Ectodermal cell (in vitro differentiated cells): Measurements from ENCODE around the gene FRAT1.
"Not testable (repeated sequence)": the region's sequence is repeated elsewhere in the genome, so short reads cannot be mapped to it uniquely, and the experiment has no call there.

Experiments
- H3K27ac ChIP-seq: 2 replicates; pipeline ENCODE4 v1.7.0; 2013; ENCODE audit warnings: mild to moderate bottlenecking, low read depth, low read length; ENCODE audit not compliant: insufficient read depth, poor library complexity, severe bottlenecking
- H3K27me3 ChIP-seq: 2 replicates; pipeline ENCODE4 v1.7.0; 2013; ENCODE audit warnings: mild to moderate bottlenecking, low read length; ENCODE audit not compliant: insufficient read depth, control insufficient read depth, poor library complexity, severe bottlenecking
- H3K36me3 ChIP-seq: one replicate; pipeline ENCODE4 v1.7.0; 2013; ENCODE audit warnings: low read length; ENCODE audit not compliant: control insufficient read depth, insufficient read depth
- H3K4me1 ChIP-seq: one replicate; pipeline ENCODE4 v1.7.0; 2013; ENCODE audit warnings: low read length; ENCODE audit not compliant: control insufficient read depth, insufficient read depth
- H3K4me3 ChIP-seq: 2 replicates; pipeline ENCODE4 v1.7.0; 2013; ENCODE audit warnings: low read depth, low read length, control low read depth; ENCODE audit not compliant: insufficient read depth
- H3K9me3 ChIP-seq: 2 replicates; pipeline ENCODE4 v1.7.0; 2013; ENCODE audit warnings: mild to moderate bottlenecking, low read length, moderate library complexity; ENCODE audit not compliant: control insufficient read depth
- WGBS, 2 experiments: methylation state at CpG; one replicate each; pipeline ENCODE4 v1.1.7; 2013; ENCODE audit warnings: missing lambda C conversion rate in 2 of 2; 5-methylcytosine and 5-hydroxymethylcytosine counted together

Gene FRAT1

DNA sequence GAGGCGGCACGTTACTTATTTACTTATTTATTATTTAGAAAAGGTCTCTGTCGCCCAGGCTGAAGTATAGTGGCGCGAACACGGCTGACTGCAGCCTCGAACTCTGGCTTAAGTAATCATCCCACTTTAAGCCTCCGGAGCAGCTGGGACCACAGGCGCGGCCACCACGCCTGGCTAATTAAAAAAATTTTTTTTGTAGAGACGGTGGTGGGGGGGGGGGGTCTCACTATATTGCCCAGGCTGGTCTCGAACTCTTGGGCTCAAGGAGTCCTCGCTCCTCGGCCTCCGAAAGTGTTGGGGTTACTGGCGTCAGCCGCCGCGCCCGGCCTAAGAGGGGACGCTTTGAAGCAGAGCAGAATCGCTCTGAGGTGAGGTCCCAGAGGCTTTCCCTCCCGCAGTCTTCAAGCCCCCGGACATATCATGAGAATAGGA is 16.1 kb downstream of the FRAT1 start:
- H3K27ac ChIP-seq, result peak overlapping the region; percentile 94
- peak overlapping the region; percentile 72 for H3K4me3 ChIP-seq
- no peaks in the 10 kb centered on the region for H3K36me3 ChIP-seq
- H3K4me1 ChIP-seq, result peaks cover 20% of the 10 kb centered on the region
- H3K9me3 ChIP-seq, result no peaks in the 10 kb centered on the region
- 37 to 40% methylated on average over 23 to 24 of the region's 25 CpGs for WGBS, 2 experiments
- H3K27me3 ChIP-seq, result peaks cover 51% of the 10 kb centered on the region

DNA sequence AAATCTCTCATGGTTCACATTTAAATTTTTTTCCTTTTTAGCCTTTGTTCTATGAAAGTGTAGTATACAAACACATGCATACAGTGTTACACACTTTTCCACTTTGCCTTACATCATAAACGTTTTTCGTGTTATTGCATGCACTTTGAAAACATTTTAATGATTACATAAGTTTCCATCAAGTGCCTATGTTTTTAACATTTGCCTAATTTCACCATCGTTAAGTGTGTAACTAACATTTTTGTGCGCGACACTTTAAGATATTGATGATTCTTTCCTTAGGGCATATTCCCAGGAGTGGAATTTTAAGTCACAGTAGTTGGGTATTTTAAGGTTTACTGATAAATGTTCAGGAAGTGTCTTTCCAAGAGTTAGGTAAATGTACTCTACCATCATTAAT is 16.9 kb downstream of the FRAT1 start:
- WGBS, 2 experiments, result 82 to 84% methylated on average over 5 of the region's 5 CpGs

DNA sequence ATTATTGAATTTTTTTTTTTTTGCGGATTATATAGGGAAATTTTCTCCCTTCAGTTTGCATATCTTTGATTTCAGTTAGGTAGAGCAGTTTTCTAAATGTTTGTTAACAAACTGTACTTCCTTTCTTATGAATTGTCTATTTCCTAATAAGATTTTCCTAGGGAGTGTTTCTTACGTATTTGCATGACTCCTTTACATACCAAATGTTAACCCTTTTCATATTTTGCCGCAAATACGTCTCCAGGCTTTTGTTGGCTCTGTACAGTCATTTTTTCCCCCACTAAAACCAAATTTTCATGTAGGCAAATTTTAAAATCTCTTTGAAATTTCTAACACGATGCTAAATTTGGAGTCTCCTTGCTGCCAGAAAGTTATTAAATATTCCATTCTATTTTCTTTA is 17.4 kb downstream of the FRAT1 start:
- no peak overlapping the region for H3K4me3 ChIP-seq
- 29 to 46% methylated on average over 3 to 4 of the region's 5 CpGs for WGBS, 2 experiments
- H3K9me3 ChIP-seq, result no peaks in the 10 kb centered on the region
- no peaks in the 10 kb centered on the region for H3K36me3 ChIP-seq
- peak overlapping the region; percentile 47 for H3K27ac ChIP-seq
- H3K27me3 ChIP-seq, result peaks cover 51% of the 10 kb centered on the region
- peaks cover 20% of the 10 kb centered on the region for H3K4me1 ChIP-seq

More for the DNA sequence above, 16.9 kb downstream of the FRAT1 start:
- H3K9me3 ChIP-seq, result no peaks in the 10 kb centered on the region
- H3K36me3 ChIP-seq, result no peaks in the 10 kb centered on the region
- H3K4me1 ChIP-seq, result peaks cover 20% of the 10 kb centered on the region
- no peak overlapping the region for H3K4me3 ChIP-seq
- no peak overlapping the region for H3K27ac ChIP-seq
- H3K27me3 ChIP-seq, result peaks cover 51% of the 10 kb centered on the region

DNA sequence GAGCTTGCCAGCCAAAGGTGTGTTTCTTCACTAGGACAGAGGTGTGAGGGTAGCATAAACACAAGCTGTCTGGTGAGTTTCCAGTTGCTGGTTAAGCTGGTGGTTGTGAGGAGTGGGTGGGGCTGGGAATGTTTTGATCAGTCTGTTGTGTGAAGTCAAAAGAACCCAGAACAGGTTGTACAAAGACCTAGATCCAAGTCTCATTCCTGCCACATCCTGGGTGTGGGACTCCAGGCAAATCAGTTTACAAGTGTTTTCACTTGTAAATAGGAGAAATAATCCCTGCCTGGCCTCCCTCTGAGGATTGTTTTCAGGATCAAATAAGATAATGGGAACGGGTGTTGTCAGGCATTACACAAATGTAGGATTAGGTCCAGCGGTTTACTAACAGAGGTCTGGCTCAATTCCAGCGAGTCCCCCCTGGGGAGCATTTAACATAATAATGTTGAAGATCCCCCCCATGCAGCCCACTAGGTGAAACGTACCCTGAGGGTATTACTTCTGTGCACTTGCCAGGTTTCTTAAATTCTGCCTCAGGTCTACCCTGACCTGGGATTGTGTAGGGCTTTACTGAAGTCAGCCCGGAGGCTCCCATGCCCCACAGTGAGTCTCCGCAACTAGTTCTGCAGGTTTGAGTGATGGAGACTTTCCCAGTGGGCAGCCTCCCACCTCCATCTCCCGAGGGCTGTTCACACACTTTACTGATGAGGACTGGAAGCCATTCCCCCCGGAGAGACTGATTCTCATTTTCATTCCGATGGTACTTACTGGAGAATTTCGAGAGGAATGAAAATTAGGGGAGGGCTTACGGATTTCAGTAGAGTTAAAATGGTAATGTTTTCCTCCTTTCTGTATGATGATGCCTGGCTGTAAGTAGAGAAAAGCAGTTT is 18.1 kb downstream of the FRAT1 start:
- Histone ChIP-seq H3K36me3 (no peaks in the 10 kb centered on the region), H3K27me3 (peaks cover 49% of the 10 kb centered on the region), H3K4me1 (peaks cover 20% of the 10 kb centered on the region), H3K27ac (peak overlapping the region; percentile 47), H3K9me3 (no peaks in the 10 kb centered on the region), H3K4me3 (no peak overlapping the region)
- WGBS, 2 experiments, result 1% methylated on average over 11 of the region's 11 CpGs

DNA sequence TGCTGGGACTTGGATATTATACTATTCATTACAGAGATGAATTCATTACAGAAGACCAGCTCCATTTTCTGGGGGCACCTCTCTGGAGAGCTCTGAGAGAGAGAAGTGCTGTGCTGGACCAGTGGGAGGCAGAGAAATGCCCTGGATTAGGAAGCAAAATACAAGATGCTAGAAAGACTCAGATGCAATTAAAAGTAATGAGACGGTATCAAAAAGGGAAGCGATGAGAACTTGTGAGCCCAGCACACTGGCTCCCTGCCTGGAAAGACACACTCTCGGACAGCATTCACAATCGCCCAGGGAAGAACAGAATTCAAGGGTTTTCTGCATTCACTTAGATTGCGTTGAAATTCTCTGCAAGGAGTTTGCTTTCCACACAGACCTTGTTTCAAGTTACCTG is 19.0 kb downstream of the FRAT1 start:
- peaks cover 20% of the 10 kb centered on the region for H3K4me1 ChIP-seq
- no peaks in the 10 kb centered on the region for H3K36me3 ChIP-seq
- H3K27ac ChIP-seq, result no peak overlapping the region
- H3K27me3 ChIP-seq, result peaks cover 40% of the 10 kb centered on the region
- no peak overlapping the region for H3K4me3 ChIP-seq
- H3K9me3 ChIP-seq, result no peaks in the 10 kb centered on the region
- 46 to 48% methylated on average over 5 of the region's 5 CpGs for WGBS, 2 experiments

DNA sequence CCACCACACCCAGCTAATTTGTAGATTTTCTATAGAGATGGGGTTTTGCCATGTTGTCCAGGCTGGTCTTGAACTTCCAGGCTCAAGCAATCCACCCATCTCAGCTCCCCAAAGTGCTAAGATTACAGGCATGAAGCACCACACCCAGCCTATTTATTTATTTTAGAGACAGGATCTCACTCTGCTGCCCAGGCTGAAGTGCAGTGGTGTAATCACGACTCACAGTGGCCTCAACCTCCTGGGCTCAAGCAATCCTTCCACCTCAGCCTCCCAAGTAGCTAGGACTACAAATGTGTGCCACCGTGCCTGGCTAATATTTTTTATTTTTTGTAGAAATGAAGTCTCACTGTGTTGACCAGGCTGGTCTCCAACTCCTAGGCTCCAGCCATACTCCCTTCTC is 22.3 kb downstream of the FRAT1 start:
- H3K4me1 ChIP-seq, result peaks cover 19% of the 10 kb centered on the region
- H3K9me3 ChIP-seq, result no peaks in the 10 kb centered on the region
- H3K4me3 ChIP-seq, result no peak overlapping the region
- no peak overlapping the region for H3K27ac ChIP-seq
- no peaks in the 10 kb centered on the region for H3K36me3 ChIP-seq
- WGBS, 2 experiments, result 91 to 95% methylated on average over 2 of the region's 2 CpGs
- peaks cover 17% of the 10 kb centered on the region for H3K27me3 ChIP-seq

DNA sequence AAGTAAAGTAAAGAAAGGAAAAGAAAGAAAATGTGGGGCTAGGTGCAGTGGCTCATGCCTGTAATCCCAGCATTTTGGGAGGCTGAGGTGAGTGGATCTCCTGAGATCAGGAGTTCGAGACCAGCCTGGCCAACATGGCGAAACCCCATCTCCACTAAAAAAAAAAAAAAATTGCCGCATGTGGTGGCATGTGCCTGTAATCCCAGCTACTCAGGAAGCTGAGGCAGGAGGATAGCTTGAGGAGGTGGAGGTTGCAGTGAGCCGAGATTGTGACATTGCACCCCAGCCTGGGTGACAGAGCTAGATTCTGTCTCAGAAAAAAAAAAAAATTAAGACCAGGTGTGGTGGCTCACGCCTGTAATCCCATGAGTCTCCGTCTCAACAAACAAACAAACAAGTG is 24.6 kb downstream of the FRAT1 start:
- H3K27ac ChIP-seq, H3K36me3 ChIP-seq: not testable (repeated sequence)
- 90 to 95% methylated on average over 6 of the region's 6 CpGs for WGBS, 2 experiments

DNA sequence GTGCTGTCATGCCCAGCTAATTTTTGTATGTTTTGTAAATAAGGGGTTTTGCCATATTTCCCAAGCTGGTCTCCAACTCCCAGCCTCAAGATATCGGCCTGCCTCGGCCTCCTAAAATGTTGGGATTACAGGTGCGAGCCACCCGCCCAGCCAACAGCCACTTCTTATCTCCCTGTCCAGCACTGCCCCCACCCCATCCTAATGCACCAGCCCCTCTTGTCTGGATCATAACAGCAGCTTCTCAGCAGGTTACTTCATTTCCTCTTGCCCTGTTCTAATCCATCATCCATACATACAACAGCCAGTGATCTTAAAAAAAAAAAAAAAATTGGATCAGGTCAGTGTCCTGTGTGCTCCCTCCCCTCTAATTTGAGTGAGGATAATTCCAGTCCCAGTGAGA is 28.2 kb downstream of the FRAT1 start:
- Histone ChIP-seq H3K27me3 (no peaks in the 10 kb centered on the region), H3K4me1 (no peaks in the 10 kb centered on the region), H3K4me3 (no peak overlapping the region), H3K36me3 (no peaks in the 10 kb centered on the region), H3K9me3 (no peaks in the 10 kb centered on the region), H3K27ac (no peak overlapping the region)
- 92 to 94% methylated on average over 4 of the region's 4 CpGs for WGBS, 2 experiments

More for the DNA sequence above, 24.6 kb downstream of the FRAT1 start:
- not testable (repeated sequence) for H3K9me3 ChIP-seq, H3K4me1 ChIP-seq, H3K27me3 ChIP-seq, H3K4me3 ChIP-seq

DNA sequence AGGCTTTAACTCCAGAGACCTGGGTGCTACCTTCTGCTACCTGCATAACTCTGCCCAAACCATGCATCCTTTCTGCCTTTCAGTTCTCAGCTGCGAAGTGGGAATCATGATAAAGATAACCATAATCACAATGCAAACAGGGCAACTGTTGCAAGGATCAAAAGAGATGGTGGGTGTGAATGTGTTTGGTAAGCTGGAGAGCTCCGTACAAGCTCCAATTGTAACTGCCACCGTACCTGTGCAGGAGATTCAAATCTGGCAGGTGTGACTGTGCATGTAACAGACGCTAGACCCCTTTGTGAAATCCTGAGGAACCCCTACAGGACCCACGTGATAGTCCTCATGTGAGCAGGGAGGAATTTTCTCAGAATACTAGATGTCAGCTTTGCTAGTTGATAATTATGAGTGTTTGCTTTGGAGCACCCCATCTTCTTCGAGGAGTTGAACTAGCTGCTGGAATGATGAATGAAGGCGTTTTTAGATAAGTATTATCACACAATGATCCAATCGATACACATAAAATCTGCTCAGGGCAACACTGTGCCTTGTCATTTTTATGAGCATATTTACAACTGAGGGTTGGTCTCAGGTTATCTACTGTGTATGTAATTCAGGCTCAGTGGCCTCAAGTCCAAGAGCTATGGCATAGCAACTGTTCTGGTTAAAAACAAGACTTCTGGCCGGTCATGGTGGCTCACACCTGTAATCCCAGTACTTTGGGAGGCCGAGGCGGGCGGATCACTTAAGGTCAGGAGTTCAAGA is 30.9 kb downstream of the FRAT1 start:
- no peaks in the 10 kb centered on the region for H3K9me3 ChIP-seq
- H3K4me3 ChIP-seq, result no peak overlapping the region
- no peaks in the 10 kb centered on the region for H3K36me3 ChIP-seq
- H3K27me3 ChIP-seq, result no peaks in the 10 kb centered on the region
- no peak overlapping the region for H3K27ac ChIP-seq
- WGBS, 2 experiments, result 89 to 92% methylated on average over 12 of the region's 12 CpGs
- H3K4me1 ChIP-seq, result no peaks in the 10 kb centered on the region

DNA sequence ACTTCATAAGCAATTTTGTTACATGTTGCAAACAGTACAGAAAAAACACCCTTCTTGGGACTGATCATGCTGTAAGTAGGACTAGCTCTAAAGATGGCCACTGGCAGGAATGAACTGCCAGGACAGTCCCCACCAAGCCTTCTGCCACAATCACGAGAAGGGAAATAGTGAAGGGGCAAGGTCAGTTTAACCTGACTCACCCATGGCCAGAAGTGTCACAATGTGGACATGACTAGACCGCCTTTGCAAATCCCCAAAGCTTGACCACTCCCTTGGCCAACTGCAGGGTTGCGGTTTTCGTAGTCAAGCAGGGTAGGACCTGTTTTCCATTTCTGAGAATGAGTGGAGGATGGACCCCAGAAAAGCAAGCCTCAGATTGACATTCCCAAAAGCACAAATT is 34.9 kb downstream of the FRAT1 start:
- Histone ChIP-seq H3K4me3 (no peak overlapping the region), H3K9me3 (no peaks in the 10 kb centered on the region), H3K36me3 (peaks cover 3% of the 10 kb centered on the region), H3K27me3 (no peaks in the 10 kb centered on the region), H3K4me1 (no peaks in the 10 kb centered on the region), H3K27ac (no peak overlapping the region)
- WGBS, 2 experiments, result 97 to 98% methylated on average over 4 of the region's 4 CpGs
